ENCODE data around the gene KCNMA1. TPM values are rescaled to one million over a fixed set of nuclear protein-coding genes. Genes with fewer than 3 reads are reported as not detected.

KCNMA1 gene
- polyA plus RNA-seq, 1 donor = 19.6 TPM

DNA sequence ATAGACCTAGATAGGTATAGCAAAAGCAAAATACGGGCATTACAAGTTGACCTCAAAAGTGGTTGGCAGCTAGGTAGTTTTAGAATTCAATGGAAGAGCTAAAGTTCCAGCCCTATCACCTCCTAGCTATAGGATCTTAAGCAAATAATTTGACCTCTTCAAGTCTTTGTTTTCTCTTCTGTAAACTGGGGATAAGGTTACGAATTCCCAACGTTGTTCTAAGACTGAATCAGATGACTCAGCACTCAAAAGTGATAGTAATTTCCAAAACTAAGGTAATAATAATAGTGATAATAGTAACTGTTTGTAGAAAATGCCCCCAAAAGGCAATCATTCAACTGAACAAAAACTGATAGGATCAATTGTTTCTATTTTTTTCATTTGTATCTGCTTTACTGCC lies 445.2 kb downstream of the KCNMA1 start:
- H3K4me1 ChIP-seq (ENCODE audit: control insufficient read depth, insufficient read depth, low read length) = no peaks in the 10 kb centered on the region
- H3K36me3 ChIP-seq (ENCODE audit: control insufficient read depth, insufficient read depth, low read length) = no peaks in the 10 kb centered on the region
- no peak overlapping the region for H3K4me3 ChIP-seq (ENCODE audit: low read length)
- DNase-seq = no peak
- no CpG with 5 or more reads among the region's 3 CpGs for WGBS (ENCODE audit: insufficient coverage, low lambda C conversion rate)
- no peaks in the 10 kb centered on the region for H3K9me3 ChIP-seq (ENCODE audit: control insufficient read depth, low read depth, low read length)
- no peak overlapping the region for H3K27ac ChIP-seq (ENCODE audit: low read length)
- no peaks in the 10 kb centered on the region for H3K27me3 ChIP-seq (ENCODE audit: control insufficient read depth, insufficient read depth, low read length)

DNA sequence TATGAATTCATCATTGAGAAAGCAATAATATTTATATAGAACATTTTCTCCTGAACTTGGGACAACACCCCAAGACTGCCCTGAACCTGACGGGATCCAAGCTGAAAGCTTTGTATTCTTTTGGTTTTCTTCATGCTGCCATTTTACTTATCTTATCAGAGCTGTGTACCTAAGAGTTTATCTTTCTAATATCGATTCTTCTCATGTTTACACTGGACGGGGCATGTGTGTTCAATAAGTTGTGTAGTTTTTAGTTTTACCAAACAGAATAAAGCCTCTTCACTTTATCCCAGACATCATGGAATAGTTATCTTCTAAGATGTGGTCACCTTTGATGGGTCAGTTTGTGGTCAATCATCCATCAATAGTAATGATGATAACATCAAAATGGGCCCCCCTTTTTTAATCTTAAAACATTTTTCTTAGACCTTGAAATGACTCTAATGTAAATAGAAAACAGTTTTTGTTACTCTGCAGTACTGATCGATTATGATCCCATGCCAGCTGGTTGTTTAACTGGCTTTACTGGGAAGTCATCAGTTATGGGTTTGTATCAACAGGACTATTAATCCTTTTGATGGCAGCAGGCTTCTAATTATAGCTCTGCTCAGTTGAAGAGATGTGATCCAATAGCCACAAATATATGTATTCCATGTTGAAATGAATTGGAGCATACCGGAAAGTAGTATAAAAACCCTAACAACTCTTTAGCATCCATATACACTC lies 446.1 kb downstream of the KCNMA1 start:
- Histone ChIP-seq H3K36me3 (ENCODE audit: control insufficient read depth, insufficient read depth, low read length) (no peaks in the 10 kb centered on the region), H3K4me3 (ENCODE audit: low read length) (no peak overlapping the region), H3K27ac (ENCODE audit: low read length) (no peak overlapping the region), H3K27me3 (ENCODE audit: control insufficient read depth, insufficient read depth, low read length) (no peaks in the 10 kb centered on the region), H3K9me3 (ENCODE audit: control insufficient read depth, low read depth, low read length) (no peaks in the 10 kb centered on the region), H3K4me1 (ENCODE audit: control insufficient read depth, insufficient read depth, low read length) (no peaks in the 10 kb centered on the region)
- no peak for DNase-seq
- WGBS (ENCODE audit: insufficient coverage, low lambda C conversion rate) = 18% methylated on average over 2 of the region's 5 CpGs

DNA sequence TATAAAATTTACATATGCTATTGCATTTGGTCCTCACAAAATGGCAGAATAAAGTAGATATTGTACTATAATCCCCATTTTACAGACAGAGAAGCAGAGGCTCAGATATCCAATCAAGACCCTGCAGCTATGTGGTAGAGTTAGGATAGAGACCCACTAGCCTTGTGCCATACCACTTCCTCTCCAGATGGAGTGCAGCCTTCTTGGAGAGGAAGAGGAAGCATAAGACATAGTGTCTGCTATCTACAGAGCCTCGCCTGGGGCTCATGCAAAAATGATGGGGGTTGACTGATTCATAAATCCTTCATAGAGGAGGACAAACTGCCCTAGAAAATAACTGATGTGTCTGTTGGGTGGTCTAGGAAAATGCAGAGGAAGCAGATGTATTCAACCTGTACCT lies 447.3 kb downstream of the KCNMA1 start:
- Histone ChIP-seq H3K27ac (ENCODE audit: low read length) (no peak overlapping the region), H3K4me3 (ENCODE audit: low read length) (no peak overlapping the region), H3K9me3 (ENCODE audit: control insufficient read depth, low read depth, low read length) (no peaks in the 10 kb centered on the region), H3K27me3 (ENCODE audit: control insufficient read depth, insufficient read depth, low read length) (no peaks in the 10 kb centered on the region), H3K4me1 (ENCODE audit: control insufficient read depth, insufficient read depth, low read length) (no peaks in the 10 kb centered on the region), H3K36me3 (ENCODE audit: control insufficient read depth, insufficient read depth, low read length) (no peaks in the 10 kb centered on the region)
- WGBS (ENCODE audit: insufficient coverage, low lambda C conversion rate) = no CpG with 5 or more reads among the region's 1 CpG
- DNase-seq = no peak

- Histone ChIP-seq H3K27me3 (ENCODE audit: control insufficient read depth, insufficient read depth, low read length) (no peaks in the 10 kb centered on the region), H3K4me1 (ENCODE audit: control insufficient read depth, insufficient read depth, low read length) (no peaks in the 10 kb centered on the region), H3K27ac (ENCODE audit: low read length) (no peak overlapping the region), H3K9me3 (ENCODE audit: control insufficient read depth, low read depth, low read length) (no peaks in the 10 kb centered on the region), H3K36me3 (ENCODE audit: control insufficient read depth, insufficient read depth, low read length) (no peaks in the 10 kb centered on the region), H3K4me3 (ENCODE audit: low read length) (no peak overlapping the region)
- WGBS (ENCODE audit: insufficient coverage, low lambda C conversion rate) = 100% methylated on average over 1 of the region's 4 CpGs
- no peak for DNase-seq
Measured at GRCh38 chr10:77189520-77189919, 448.1 kb downstream of the KCNMA1 start.

- H3K27me3 ChIP-seq (ENCODE audit: control insufficient read depth, insufficient read depth, low read length) = no peaks in the 10 kb centered on the region
- no peak overlapping the region for H3K27ac ChIP-seq (ENCODE audit: low read length)
- no peak overlapping the region for H3K4me3 ChIP-seq (ENCODE audit: low read length)
- H3K36me3 ChIP-seq (ENCODE audit: control insufficient read depth, insufficient read depth, low read length) = no peaks in the 10 kb centered on the region
- no peaks in the 10 kb centered on the region for H3K9me3 ChIP-seq (ENCODE audit: control insufficient read depth, low read depth, low read length)
- DNase-seq = no peak
- H3K4me1 ChIP-seq (ENCODE audit: control insufficient read depth, insufficient read depth, low read length) = no peaks in the 10 kb centered on the region
- WGBS (ENCODE audit: insufficient coverage, low lambda C conversion rate) = 100% methylated on average over 1 of the region's 4 CpGs
Measured at GRCh38 chr10:77189075-77189474, 448.5 kb downstream of the KCNMA1 start.

- no peaks in the 10 kb centered on the region for H3K4me1 ChIP-seq (ENCODE audit: control insufficient read depth, insufficient read depth, low read length)
- no peaks in the 10 kb centered on the region for H3K9me3 ChIP-seq (ENCODE audit: control insufficient read depth, low read depth, low read length)
- no peaks in the 10 kb centered on the region for H3K36me3 ChIP-seq (ENCODE audit: control insufficient read depth, insufficient read depth, low read length)
- DNase-seq = no peak
- no peak overlapping the region for H3K27ac ChIP-seq (ENCODE audit: low read length)
- no peaks in the 10 kb centered on the region for H3K27me3 ChIP-seq (ENCODE audit: control insufficient read depth, insufficient read depth, low read length)
- no peak overlapping the region for H3K4me3 ChIP-seq (ENCODE audit: low read length)
Measured at GRCh38 chr10:77188521-77188920, 449.1 kb downstream of the KCNMA1 start.

DNA sequence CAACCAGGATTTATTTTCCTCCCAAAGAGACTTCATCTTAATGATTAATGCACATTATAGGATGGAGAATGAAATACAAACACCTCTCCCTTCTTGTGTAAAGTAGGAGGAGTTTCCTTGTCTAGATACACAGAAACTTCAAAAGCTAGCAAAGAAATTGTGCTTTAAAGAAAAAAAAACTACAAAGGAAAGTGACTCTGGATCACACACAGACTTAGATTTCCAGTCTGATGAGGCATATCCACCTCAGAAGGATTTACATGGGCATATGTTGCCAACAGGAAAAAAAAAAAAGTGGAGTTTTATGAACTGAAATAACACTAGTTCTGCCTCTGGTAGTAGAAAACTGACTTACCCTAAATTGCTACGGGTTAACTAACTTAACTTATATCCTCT lies 449.6 kb downstream of the KCNMA1 start:
- H3K27ac ChIP-seq (ENCODE audit: low read length) = no peak overlapping the region
- no peaks in the 10 kb centered on the region for H3K27me3 ChIP-seq (ENCODE audit: control insufficient read depth, insufficient read depth, low read length)
- no CpG with 5 or more reads among the region's 1 CpG for WGBS (ENCODE audit: insufficient coverage, low lambda C conversion rate)
- DNase-seq = no peak
- H3K9me3 ChIP-seq (ENCODE audit: control insufficient read depth, low read depth, low read length) = no peaks in the 10 kb centered on the region
- no peaks in the 10 kb centered on the region for H3K36me3 ChIP-seq (ENCODE audit: control insufficient read depth, insufficient read depth, low read length)
- no peak overlapping the region for H3K4me3 ChIP-seq (ENCODE audit: low read length)
- H3K4me1 ChIP-seq (ENCODE audit: control insufficient read depth, insufficient read depth, low read length) = no peaks in the 10 kb centered on the region

DNA sequence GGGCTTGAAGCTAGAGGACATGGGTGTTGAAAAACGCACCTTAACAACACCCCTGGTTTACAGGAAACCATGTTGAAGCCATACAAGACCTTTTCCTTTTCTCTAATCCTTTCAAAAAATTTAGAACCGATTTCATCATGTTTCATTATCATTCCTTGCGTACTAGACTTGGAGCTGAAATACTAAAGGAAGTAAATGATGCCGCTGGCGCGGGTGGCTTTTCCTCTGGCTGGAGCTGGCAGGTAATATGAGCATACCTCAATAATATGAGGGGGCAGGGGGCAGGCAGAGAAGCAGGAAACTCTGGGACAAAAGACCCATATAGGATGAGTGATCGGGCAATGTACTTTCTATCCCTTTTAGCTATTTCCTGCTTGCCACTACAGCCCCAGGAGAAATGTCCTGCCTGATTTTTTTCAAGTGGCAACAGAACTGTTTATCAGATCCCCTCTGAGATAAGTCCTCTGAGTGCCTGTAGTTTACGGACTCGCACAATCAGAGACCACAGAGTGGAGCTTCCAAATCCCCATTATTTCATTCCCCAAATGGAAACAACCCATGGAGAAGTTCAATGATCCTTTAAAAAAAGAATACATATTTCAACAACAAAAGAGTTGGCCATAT lies 450.1 kb downstream of the KCNMA1 start:
- Histone ChIP-seq H3K4me1 (ENCODE audit: control insufficient read depth, insufficient read depth, low read length) (no peaks in the 10 kb centered on the region), H3K27me3 (ENCODE audit: control insufficient read depth, insufficient read depth, low read length) (no peaks in the 10 kb centered on the region), H3K27ac (ENCODE audit: low read length) (no peak overlapping the region), H3K36me3 (ENCODE audit: control insufficient read depth, insufficient read depth, low read length) (no peaks in the 10 kb centered on the region), H3K9me3 (ENCODE audit: control insufficient read depth, low read depth, low read length) (no peaks in the 10 kb centered on the region), H3K4me3 (ENCODE audit: low read length) (no peak overlapping the region)
- WGBS (ENCODE audit: insufficient coverage, low lambda C conversion rate) = 73% methylated on average over 3 of the region's 9 CpGs
- DNase-seq = no peak

- H3K27ac ChIP-seq (ENCODE audit: low read length) = no peak overlapping the region
Measured at GRCh38 chr10:77186936-77187335, 450.7 kb downstream of the KCNMA1 start.

DNA sequence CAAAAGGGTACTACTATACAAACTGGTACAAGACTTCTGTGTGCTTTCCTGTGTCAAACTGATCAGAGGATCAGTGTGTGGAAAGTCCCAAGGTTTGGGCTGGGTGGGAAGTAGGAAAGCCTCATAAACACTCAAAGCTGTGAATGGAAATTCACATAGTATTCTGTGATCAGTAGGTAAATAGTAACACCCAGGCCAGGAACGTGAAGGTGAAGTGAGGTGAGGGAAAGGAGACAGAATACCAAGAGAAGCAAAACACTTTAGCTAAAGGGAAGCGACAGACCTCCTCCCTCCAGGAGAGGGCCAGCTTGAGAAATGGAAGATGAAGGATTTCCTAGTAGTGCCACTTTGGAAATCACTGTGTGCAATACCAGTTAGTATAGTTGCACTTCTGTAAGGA lies 451.9 kb downstream of the KCNMA1 start:
- Histone ChIP-seq H3K4me1 (ENCODE audit: control insufficient read depth, insufficient read depth, low read length) (no peaks in the 10 kb centered on the region), H3K27me3 (ENCODE audit: control insufficient read depth, insufficient read depth, low read length) (no peaks in the 10 kb centered on the region), H3K36me3 (ENCODE audit: control insufficient read depth, insufficient read depth, low read length) (no peaks in the 10 kb centered on the region), H3K4me3 (ENCODE audit: low read length) (no peak overlapping the region), H3K9me3 (ENCODE audit: control insufficient read depth, low read depth, low read length) (no peaks in the 10 kb centered on the region), H3K27ac (ENCODE audit: low read length) (no peak overlapping the region)
- no peak for DNase-seq
- WGBS (ENCODE audit: insufficient coverage, low lambda C conversion rate) = no CpG with 5 or more reads among the region's 2 CpGs

More at GRCh38 chr10:77186936-77187335, 450.7 kb downstream of the KCNMA1 start:
- no CpG with 5 or more reads among the region's 3 CpGs for WGBS (ENCODE audit: insufficient coverage, low lambda C conversion rate)
- H3K4me3 ChIP-seq (ENCODE audit: low read length) = no peak overlapping the region
- no peaks in the 10 kb centered on the region for H3K27me3 ChIP-seq (ENCODE audit: control insufficient read depth, insufficient read depth, low read length)
- DNase-seq = no peak
- H3K9me3 ChIP-seq (ENCODE audit: control insufficient read depth, low read depth, low read length) = no peaks in the 10 kb centered on the region
- no peaks in the 10 kb centered on the region for H3K36me3 ChIP-seq (ENCODE audit: control insufficient read depth, insufficient read depth, low read length)
- H3K4me1 ChIP-seq (ENCODE audit: control insufficient read depth, insufficient read depth, low read length) = no peaks in the 10 kb centered on the region

DNA sequence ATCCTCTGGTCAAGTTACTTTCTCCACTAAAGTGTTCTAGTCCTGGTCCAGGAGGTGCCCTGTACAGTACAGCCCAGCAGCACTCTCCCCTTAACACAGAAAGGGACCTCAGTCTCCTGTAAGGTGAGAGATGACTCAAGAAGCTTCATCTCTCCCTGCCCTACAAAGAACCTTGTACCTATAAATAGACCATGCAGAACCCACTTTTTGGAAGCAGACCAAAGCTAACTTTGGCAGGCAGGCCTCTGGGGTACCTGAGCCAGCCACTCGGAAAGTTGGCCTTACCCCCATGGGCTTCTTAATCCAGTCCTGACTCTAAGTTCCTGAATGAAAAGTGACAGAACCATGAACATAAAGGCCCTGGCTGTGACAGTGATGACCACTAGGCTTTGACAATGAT lies 454.8 kb downstream of the KCNMA1 start:
- Histone ChIP-seq H3K9me3 (ENCODE audit: control insufficient read depth, low read depth, low read length) (no peaks in the 10 kb centered on the region), H3K27ac (ENCODE audit: low read length) (no peak overlapping the region), H3K4me3 (ENCODE audit: low read length) (no peak overlapping the region), H3K27me3 (ENCODE audit: control insufficient read depth, insufficient read depth, low read length) (no peaks in the 10 kb centered on the region), H3K4me1 (ENCODE audit: control insufficient read depth, insufficient read depth, low read length) (no peaks in the 10 kb centered on the region), H3K36me3 (ENCODE audit: control insufficient read depth, insufficient read depth, low read length) (no peaks in the 10 kb centered on the region)
- DNase-seq = no peak
- no CpG with 5 or more reads among the region's 1 CpG for WGBS (ENCODE audit: insufficient coverage, low lambda C conversion rate)
